ENCODE results near the gene GPC5.
"Not testable (repeated sequence)": the region's sequence is repeated elsewhere in the genome, so short reads cannot be mapped to it uniquely, and the experiment has no call there.

Gene GPC5

GRCh38 chr13:92262100-92262788 lies 863.8 kb downstream of the GPC5 start:
- no peak for DNase-seq (ENCODE audit: low read depth in 2 of 2)

DNA sequence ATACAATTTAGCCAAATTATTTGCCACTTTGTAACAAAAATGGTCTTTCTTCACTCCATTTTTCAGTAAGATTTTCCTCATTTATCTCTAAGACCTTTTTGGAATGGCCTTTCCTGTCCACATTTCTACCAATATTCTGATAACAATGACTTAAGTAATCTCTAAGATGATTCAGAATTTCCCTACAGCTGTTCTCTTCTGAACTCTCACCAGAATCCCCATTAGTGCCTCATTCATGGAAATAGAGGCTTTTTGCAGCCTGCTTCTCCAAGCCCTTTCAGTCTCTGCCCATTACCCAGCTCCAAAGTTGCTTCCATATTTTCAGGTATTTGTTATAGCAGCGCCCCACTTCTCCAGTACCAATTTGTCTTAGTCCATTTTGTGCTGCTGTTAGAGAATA lies 867.0 kb downstream of the GPC5 start:
- DNase-seq (ENCODE audit: low read depth in 2 of 2): no peak

DNA sequence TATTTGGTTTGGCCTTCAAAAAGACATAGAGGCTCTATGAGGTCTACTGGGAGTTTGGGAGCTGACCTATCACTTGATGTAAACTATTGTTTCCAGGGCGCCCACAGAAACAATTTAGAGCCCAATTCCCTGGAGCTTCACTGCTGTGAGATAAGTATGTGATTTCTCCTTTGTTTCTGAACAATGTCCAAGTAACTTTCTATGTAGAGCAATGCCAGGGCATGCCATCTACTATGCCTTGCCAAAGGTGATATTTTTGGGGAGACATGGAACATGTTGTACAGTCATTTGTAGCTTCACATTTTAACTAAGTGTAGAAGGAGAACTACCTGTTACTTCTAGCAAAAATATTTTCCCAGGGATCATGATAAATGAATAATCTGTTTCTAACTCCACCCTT lies 872.6 kb downstream of the GPC5 start:
- no peak for DNase-seq (ENCODE audit: low read depth in 2 of 2)

DNA sequence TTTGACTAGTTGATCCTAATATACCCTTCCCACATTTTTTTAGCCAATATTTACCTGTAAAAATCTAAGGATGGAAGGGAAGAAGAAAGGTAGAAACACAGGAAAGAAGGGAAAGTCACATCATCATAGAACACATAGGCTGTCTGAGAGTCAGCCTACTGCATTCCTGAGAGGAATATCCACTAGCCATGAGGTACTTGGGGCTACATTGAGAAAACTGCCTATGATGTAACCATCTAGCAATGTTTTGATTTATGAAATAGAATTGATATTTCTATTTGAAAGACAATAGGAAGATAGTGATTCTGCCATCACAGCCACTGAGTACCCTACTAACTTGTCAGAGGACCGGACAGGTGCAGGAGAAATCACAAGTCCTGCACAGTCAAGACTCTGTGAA lies 873.8 kb downstream of the GPC5 start:
- no peak for DNase-seq (ENCODE audit: low read depth in 2 of 2)

GRCh38 chr13:92280986-92281385 lies 882.6 kb downstream of the GPC5 start:
- not testable (repeated sequence) for DNase-seq (ENCODE audit: low read depth in 2 of 2)

DNA sequence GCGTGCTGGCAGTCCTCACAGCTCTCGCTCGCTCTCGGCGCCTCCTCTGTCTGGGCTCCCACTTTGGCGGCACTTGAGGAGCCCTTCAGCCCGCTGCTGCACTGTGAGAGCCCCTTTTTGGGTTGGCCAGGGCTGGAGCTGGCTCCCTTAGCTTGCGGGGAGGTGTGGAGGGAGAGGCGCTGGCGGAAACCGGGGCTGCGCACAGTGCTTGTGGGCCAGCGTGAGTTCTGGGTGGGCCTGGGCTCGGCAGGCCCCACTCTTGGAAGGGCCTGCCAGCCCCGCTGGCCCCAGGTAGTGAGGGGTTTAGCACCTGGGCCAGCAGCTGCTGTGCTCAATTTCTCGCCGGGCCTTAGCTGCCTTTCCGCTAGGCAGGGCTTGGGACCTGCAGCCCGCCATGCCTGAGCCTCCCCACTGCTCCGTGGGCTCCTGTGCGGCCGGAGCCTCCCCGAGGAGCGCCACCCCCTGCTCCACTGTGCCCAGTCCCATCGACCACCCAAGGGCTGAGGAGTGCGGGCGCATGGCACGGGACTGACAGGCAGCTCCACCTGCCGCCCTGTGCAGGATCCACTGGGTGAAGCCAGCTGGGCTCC lies 892.4 kb downstream of the GPC5 start:
- DNase-seq (ENCODE audit: low read depth in 2 of 2): not testable (repeated sequence)

DNA sequence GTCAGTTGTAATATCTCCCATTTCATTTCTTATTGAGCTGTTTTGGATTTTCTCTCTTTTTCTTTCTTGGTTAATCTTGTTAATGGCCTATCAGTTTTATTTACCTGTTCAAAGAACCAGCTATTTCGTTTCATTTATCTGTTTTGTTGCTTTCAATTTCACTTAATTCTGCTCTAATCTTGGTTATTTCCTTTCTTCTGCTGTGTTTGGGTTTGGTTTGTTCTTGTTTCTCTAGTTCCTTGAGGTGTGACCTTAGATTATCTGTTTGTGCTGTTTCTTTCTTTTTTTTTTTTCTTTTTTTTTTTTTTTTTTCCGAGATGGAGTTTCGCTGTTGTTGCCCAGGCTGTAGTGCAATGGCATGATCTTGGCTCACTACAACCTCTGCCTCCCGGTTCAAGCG lies 896.1 kb downstream of the GPC5 start:
- not testable (repeated sequence) for DNase-seq (ENCODE audit: low read depth in 2 of 2)

DNA sequence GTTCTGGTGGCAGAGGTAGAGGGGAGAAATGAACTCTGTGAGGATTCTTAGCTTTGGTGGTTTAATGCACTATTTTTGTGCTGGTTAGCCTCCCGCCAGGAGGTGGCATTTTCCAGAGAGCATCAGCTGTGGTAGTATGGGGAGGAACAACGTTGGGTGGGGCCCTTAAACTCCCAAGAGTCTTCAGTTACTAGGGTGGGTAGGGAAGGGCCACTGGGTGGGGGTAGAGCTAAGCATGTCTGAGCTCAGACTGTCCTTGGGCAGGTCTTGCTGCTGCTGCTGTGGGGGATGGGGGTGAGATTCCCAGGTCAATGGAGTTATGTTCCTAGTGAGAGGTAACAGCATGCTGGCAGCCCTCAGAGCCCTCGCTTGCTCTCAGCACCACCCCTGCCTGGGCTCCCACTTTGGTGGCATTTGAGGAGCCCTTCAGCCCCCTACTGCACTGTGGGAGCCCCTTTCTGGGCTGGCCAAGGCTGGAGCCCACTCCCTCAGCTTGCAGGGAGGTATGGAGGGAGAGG lies 897.8 kb downstream of the GPC5 start:
- not testable (repeated sequence) for DNase-seq (ENCODE audit: low read depth in 2 of 2)

- DNase-seq (ENCODE audit: low read depth in 2 of 2): no peak
Observed at GRCh38 chr13:92297971-92298942, 899.8 kb downstream of the GPC5 start.

DNA sequence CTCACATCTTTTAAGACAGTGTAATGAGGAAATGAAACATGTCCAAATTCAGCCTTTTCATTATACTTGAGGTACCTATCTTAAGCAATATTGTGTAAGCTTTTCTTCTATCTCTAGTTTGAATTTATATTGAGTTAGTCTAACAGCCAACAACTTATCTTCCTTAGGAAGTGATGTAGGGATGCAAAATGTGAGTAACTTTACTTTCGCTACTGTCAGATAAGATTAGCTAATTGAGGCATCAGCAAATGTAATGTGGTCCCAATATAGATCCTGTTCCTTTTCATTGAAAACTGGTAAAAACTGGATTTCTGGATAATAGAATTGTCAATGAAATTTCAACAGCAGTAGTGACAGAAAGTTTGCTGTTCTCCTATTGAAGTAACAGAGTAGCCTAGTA lies 902.2 kb downstream of the GPC5 start:
- DNase-seq (ENCODE audit: low read depth in 2 of 2): no peak

DNA sequence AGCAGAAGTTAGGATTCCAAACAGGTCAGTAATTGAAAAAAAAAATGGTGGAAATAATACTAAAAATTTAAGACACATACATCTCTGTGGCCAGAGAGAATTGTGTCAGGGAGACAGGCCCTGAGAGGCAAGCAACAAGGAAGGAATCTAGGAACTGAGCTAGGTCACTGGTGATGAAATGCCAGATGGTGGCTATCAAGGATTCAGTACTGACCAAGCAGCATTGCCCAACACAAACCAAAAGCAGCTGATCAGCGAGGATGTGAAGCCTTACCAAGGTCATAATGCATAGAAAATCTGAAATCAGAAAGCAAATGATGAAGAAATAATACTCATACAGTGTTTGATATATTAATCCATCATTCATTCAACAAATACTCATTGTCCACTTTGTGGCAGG lies 905.0 kb downstream of the GPC5 start:
- DNase-seq (ENCODE audit: low read depth in 2 of 2): no peak

GRCh38 chr13:92307752-92308151 lies 909.3 kb downstream of the GPC5 start:
- DNase-seq (ENCODE audit: low read depth in 2 of 2): no peak

GRCh38 chr13:92312823-92313222 lies 914.4 kb downstream of the GPC5 start:
- no peak for DNase-seq (ENCODE audit: low read depth in 2 of 2)

DNA sequence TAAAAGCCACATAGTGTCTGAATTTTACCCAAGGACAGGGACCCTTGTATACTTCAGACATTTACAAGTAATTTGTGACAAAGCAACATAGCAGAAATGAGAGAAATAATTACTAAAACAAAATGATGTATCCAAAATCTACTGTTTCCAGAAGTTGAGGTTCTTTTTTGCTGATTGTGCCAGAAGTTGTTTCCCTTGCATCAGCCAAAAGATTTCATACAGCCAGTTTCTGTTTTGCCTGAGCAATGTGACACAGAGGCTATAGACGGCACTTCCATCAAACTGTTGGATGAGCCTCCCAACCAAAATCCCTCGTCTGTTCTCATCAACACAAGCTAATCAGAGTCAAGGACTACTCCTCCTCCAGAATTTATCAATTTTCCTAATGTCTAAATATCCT lies 915.0 kb downstream of the GPC5 start:
- DNase-seq (ENCODE audit: low read depth in 2 of 2): no peak

DNA sequence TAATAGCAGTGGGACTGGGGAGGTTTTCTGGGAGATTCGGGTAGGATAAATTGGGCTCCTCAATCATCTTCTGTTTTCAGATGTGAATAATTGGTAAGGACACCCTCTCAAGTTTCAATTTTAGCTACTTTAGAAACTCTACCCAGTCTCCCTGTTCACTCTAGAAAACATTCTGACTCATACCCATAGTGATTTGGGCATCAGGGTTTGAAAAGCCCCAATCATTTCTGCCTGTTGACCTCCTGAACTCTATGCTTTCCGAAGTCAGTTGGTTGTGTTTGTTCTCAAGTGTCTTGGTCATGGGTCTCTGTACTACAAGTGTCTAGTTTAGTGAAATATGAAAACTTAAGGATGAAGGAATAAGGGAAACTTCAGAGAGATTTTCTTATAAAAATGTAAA lies 916.8 kb downstream of the GPC5 start:
- no peak for DNase-seq (ENCODE audit: low read depth in 2 of 2)

GRCh38 chr13:92316030-92316429 lies 917.6 kb downstream of the GPC5 start:
- DNase-seq (ENCODE audit: low read depth in 2 of 2): no peak

- DNase-seq (ENCODE audit: low read depth in 2 of 2): no peak
Observed at GRCh38 chr13:92317066-92317465, 918.6 kb downstream of the GPC5 start.

- no peak for DNase-seq (ENCODE audit: low read depth in 2 of 2)
Observed at GRCh38 chr13:92320323-92320722, 921.9 kb downstream of the GPC5 start.

DNA sequence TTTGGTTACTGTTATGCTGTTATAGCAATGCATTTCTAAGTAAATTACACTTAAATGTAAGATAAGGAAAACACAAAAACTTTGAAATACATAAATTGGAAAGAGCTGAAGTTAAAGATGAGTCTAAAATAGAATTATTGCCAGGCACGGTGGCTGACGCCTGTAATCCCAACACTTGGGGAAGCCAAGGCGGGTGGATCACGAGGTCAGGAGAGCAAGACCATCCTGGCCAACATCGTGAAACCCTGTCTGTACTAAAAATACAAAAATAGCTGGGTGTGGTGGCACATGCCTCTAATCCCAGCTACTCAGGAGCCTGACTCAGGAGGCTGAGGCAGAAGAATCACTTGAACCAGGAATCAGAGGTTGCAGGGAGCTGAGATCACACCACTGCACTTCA lies 922.8 kb downstream of the GPC5 start:
- no peak for DNase-seq (ENCODE audit: low read depth in 2 of 2)

DNA sequence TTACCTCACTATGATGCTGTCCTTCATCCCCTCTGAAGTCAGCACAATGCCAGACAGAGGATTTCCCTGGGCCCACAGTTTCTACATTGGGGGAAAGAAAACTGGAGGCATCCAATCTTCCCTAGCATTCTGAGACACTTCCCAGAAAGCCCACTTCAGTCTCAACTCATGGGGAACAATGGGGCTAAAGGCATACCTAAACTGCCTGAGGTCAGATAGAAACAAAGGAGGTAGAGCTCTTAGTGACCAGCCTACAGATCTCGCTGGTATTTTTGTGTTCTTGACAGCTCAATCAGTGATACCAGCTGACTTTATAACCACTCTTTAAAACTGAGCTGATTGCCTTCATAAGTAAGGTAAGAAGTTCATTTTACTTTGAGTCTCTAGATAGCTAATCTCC lies 947.2 kb downstream of the GPC5 start:
- DNase-seq (ENCODE audit: low read depth in 2 of 2): no peak

DNA sequence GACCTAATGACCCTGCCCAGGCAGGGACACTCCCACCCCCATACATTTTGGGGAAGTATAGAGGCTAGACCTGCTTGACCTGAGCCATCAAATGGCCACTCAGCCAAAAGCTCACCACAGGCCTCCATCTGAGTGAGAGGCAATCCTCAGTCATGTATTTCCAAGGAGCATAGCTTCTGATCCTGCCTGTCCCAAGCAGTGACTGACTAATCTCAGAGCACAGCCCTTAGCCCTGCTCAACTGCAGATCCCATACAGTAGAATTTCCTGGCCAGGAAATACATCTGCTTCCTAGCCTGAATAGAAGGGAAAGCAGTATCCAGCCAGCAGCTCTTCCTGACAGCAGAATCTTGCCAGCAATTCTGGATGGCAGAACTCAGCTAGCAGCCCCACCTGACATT lies 947.6 kb downstream of the GPC5 start:
- no peak for DNase-seq (ENCODE audit: low read depth in 2 of 2)

DNA sequence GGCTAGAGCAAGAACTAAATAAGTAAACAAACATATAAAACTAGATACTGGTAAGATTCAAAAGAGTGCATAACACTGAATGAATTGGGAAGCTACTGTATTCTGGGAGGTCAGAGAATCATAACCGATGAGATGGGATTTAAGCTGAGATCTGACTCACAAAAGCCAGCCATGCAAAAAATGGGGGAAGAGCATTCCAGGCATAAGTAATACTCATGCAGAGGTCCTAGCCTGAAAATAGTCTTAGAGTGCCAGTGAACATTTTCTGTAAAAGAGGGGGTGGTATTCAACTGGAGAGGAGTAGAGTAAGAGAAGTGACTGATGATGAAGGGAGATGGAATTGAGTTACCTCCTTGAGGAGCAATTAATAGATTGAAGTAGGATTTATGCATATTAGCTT lies 956.2 kb downstream of the GPC5 start:
- DNase-seq (ENCODE audit: low read depth in 2 of 2): no peak
